ENCODE measurements around the gene PPFIA2.
A peak's percentile ranks its signal among the peaks of the same experiment; 100 is the strongest.

The PPFIA2 gene

GRCh38 chr12:81492131-81492720 lies 266.9 kb downstream of the PPFIA2 start:
- no peak for DNase-seq
- intact Hi-C loops (cut with DNase I): no loop called here

GRCh38 chr12:81472934-81473333 lies 286.2 kb downstream of the PPFIA2 start:
- intact Hi-C loops (cut with DNase I): no loop called here
- DNase-seq: no peak

GRCh38 chr12:81470923-81471322 lies 288.2 kb downstream of the PPFIA2 start:
- no peak for DNase-seq
- intact Hi-C loops (cut with DNase I): no loop called here

- DNase-seq: peak in 24 of 42 donors; percentile 5 to 78 (median 34)
- intact Hi-C loops (cut with DNase I): no loop called here
Observed at GRCh38 chr12:81468206-81468605, 290.9 kb downstream of the PPFIA2 start.

GRCh38 chr12:81465876-81466275 lies 293.3 kb downstream of the PPFIA2 start:
- intact Hi-C loops (cut with DNase I): no loop called here
- DNase-seq: no peak

- intact Hi-C loops (cut with DNase I): no loop called here
- no peak for DNase-seq
Observed at GRCh38 chr12:81465191-81465590, 294.0 kb downstream of the PPFIA2 start.

GRCh38 chr12:81461163-81461562 lies 298.0 kb downstream of the PPFIA2 start:
- no peak for DNase-seq
- intact Hi-C loops (cut with DNase I): no loop called here

GRCh38 chr12:81450920-81451739 lies 308.0 kb downstream of the PPFIA2 start:
- intact Hi-C loops (cut with DNase I): loop anchor here (10.0 kb wide), 1 partner anchor 174 kb away; no protein-coding TSS in a partner anchor
- peak in 40 of 42 donors; percentile 6 to 82 (median 45) for DNase-seq

GRCh38 chr12:81441629-81442028 lies 317.5 kb downstream of the PPFIA2 start:
- intact Hi-C loops (cut with DNase I): no loop called here

GRCh38 chr12:81440001-81440400 lies 319.1 kb downstream of the PPFIA2 start:
- peak in 1 of 42 donors; percentile 22 for DNase-seq
- intact Hi-C loops (cut with DNase I): no loop called here

More at GRCh38 chr12:81441629-81442028, 317.5 kb downstream of the PPFIA2 start:
- no peak for DNase-seq

GRCh38 chr12:81439344-81439743 lies 319.8 kb downstream of the PPFIA2 start:
- no peak for DNase-seq
- intact Hi-C loops (cut with DNase I): loop anchor here (10.0 kb wide), 1 partner anchor 75 kb away; no protein-coding TSS in a partner anchor

- intact Hi-C loops (cut with DNase I): no loop called here
- DNase-seq: no peak
Observed at GRCh38 chr12:81417056-81417455, 342.1 kb downstream of the PPFIA2 start.

- intact Hi-C loops (cut with DNase I): no loop called here
- no peak for DNase-seq
Observed at GRCh38 chr12:81416571-81416970, 342.6 kb downstream of the PPFIA2 start.

- DNase-seq: no peak
- intact Hi-C loops (cut with DNase I): no loop called here
Observed at GRCh38 chr12:81414441-81414840, 344.7 kb downstream of the PPFIA2 start.

- intact Hi-C loops (cut with DNase I): no loop called here
- no peak for DNase-seq
Observed at GRCh38 chr12:81412940-81413339, 346.2 kb downstream of the PPFIA2 start.

GRCh38 chr12:81403348-81403747 lies 355.8 kb downstream of the PPFIA2 start:
- no peak for DNase-seq
- intact Hi-C loops (cut with DNase I): no loop called here

- intact Hi-C loops (cut with DNase I): no loop called here
- DNase-seq: no peak
Observed at GRCh38 chr12:81401241-81401640, 357.9 kb downstream of the PPFIA2 start.

- no peak for DNase-seq
- intact Hi-C loops (cut with DNase I): no loop called here
Observed at GRCh38 chr12:81400024-81400423, 359.1 kb downstream of the PPFIA2 start.

GRCh38 chr12:81395431-81395830 lies 363.7 kb downstream of the PPFIA2 start:
- DNase-seq: no peak
- intact Hi-C loops (cut with DNase I): no loop called here

- DNase-seq: no peak
- intact Hi-C loops (cut with DNase I): no loop called here
Observed at GRCh38 chr12:81389550-81390099, 369.5 kb downstream of the PPFIA2 start.
